Measurements from ENCODE around the gene TANC1. TPM values are rescaled to one million over a fixed set of nuclear protein-coding genes. Genes with fewer than 3 reads are reported as not detected.

The TANC1 gene
- total and polyA plus RNA-seq, 2 experiments from 2014 or later = 22.1 to 34.8 TPM

- Histone ChIP-seq H3K27ac (no peak overlapping the region), H3K9me3 (ENCODE audit: low read depth) (no peaks in the 10 kb centered on the region), H3K27me3 (no peaks in the 10 kb centered on the region), H3K4me1 (ENCODE audit: low read depth) (peaks cover 16% of the 10 kb centered on the region), H3K36me3 (no peaks in the 10 kb centered on the region), H3K4me3 (no peak overlapping the region)
- DNase-seq (ENCODE audit: low read depth in 1 of 2, low spot score in 1 of 2) = no peak
- TF ChIP-seq, protein P1, sequence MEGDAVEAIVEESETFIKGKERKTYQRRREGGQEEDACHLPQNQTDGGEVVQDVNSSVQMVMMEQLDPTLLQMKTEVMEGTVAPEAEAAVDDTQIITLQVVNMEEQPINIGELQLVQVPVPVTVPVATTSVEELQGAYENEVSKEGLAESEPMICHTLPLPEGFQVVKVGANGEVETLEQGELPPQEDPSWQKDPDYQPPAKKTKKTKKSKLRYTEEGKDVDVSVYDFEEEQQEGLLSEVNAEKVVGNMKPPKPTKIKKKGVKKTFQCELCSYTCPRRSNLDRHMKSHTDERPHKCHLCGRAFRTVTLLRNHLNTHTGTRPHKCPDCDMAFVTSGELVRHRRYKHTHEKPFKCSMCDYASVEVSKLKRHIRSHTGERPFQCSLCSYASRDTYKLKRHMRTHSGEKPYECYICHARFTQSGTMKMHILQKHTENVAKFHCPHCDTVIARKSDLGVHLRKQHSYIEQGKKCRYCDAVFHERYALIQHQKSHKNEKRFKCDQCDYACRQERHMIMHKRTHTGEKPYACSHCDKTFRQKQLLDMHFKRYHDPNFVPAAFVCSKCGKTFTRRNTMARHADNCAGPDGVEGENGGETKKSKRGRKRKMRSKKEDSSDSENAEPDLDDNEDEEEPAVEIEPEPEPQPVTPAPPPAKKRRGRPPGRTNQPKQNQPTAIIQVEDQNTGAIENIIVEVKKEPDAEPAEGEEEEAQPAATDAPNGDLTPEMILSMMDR (IDR thresholded peaks at IDR 0.05; ENCODE audit: low read depth, low read length) = no peak
These were observed 8.2 kb upstream of the TANC1 start for GRCh38 chr2:158960193-158960592.

DNA sequence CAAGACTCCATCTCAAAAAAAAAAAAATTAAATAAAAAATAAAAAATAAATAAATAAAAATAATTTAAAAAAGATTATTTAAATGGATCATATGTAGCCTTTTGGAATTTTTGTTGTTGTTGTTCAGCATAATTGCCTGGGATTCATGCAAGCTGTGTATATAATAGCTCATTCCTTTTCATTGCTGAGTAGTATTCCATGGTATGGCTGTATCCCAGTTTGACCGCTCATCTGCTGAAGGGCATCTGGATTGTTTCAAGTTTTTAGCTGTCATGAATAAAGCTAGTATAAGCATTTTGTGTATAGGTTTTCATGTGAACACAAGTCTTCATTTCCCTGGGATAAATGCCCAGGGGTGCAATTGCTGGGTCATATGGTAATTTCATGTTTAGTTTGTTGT is 6.4 kb upstream of the TANC1 start:
- TF ChIP-seq, protein P1 (IDR thresholded peaks at IDR 0.05; ENCODE audit: low read depth, low read length) = no peak
- Histone ChIP-seq H3K4me1 (ENCODE audit: low read depth) (peaks cover 33% of the 10 kb centered on the region), H3K4me3 (no peak overlapping the region), H3K36me3 (no peaks in the 10 kb centered on the region), H3K9me3 (ENCODE audit: low read depth) (no peaks in the 10 kb centered on the region), H3K27ac (no peak overlapping the region), H3K27me3 (no peaks in the 10 kb centered on the region)
- no peak for DNase-seq (ENCODE audit: low read depth in 1 of 2, low spot score in 1 of 2)

GRCh38 chr2:158963071-158963470 is 5.4 kb upstream of the TANC1 start:
- H3K27ac ChIP-seq = no peak overlapping the region
- no peaks in the 10 kb centered on the region for H3K36me3 ChIP-seq
- no peaks in the 10 kb centered on the region for H3K27me3 ChIP-seq
- TF ChIP-seq, protein P1 (IDR thresholded peaks at IDR 0.05; ENCODE audit: low read depth, low read length) = no peak
- DNase-seq (ENCODE audit: low read depth in 1 of 2, low spot score in 1 of 2) = no peak
- H3K9me3 ChIP-seq (ENCODE audit: low read depth) = no peaks in the 10 kb centered on the region
- H3K4me1 ChIP-seq (ENCODE audit: low read depth) = peaks cover 36% of the 10 kb centered on the region
- no peak overlapping the region for H3K4me3 ChIP-seq

DNA sequence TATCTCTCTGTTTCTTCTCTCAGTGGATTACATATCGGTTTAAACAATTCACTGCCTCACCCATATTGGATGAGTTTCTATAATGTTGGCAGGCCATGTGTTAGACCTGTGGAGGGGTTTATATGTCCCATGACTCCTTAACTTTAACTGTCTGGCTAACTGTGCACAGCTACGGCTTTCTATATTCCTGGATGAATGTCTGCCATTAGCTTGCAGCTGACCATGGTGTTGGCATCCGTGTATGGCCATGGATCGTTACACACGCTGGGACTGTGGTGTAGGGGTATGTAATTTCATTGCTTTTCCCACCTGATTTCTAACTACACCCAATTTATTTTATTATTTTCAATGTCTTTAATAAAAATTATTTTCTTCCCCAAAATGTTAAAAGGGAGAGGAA is 3.3 kb upstream of the TANC1 start:
- Histone ChIP-seq H3K9me3 (ENCODE audit: low read depth) (no peaks in the 10 kb centered on the region), H3K36me3 (no peaks in the 10 kb centered on the region), H3K4me3 (no peak overlapping the region), H3K27me3 (no peaks in the 10 kb centered on the region), H3K4me1 (ENCODE audit: low read depth) (peaks cover 37% of the 10 kb centered on the region), H3K27ac (no peak overlapping the region)
- no peak for DNase-seq (ENCODE audit: low read depth in 1 of 2, low spot score in 1 of 2)
- TF ChIP-seq, protein P1 (IDR thresholded peaks at IDR 0.05; ENCODE audit: low read depth, low read length) = no peak

DNA sequence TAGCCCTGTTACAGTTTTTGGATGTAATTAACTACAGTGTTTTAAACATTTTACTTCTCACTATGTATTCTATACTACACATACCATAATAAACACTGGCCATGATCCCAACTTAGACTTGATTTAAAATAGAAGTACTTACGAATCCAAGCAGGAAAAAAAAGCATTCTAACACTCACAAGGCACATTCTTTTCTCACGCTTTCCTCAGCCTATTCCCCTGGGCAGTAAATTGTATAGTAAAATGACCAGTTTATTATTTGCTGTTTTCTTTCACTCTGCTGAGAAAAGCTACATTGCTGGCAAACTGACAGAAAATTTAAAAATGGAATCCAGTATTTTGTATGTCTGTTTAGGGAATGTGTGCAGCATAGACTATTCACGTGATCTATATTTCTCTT is 2.8 kb upstream of the TANC1 start:
- DNase-seq (ENCODE audit: low read depth in 1 of 2, low spot score in 1 of 2) = peak in 1 of 2 donors; percentile 34
- no peaks in the 10 kb centered on the region for H3K9me3 ChIP-seq (ENCODE audit: low read depth)
- peaks cover 42% of the 10 kb centered on the region for H3K4me1 ChIP-seq (ENCODE audit: low read depth)
- no peaks in the 10 kb centered on the region for H3K36me3 ChIP-seq
- TF ChIP-seq, protein P1 (IDR thresholded peaks at IDR 0.05; ENCODE audit: low read depth, low read length) = no peak
- H3K27me3 ChIP-seq = no peaks in the 10 kb centered on the region
- H3K27ac ChIP-seq = no peak overlapping the region
- H3K4me3 ChIP-seq = no peak overlapping the region

- no peak for DNase-seq (ENCODE audit: low read depth in 1 of 2, low spot score in 1 of 2)
- Histone ChIP-seq H3K27ac (peak overlapping the region; percentile 96), H3K4me1 (ENCODE audit: low read depth) (peaks cover 44% of the 10 kb centered on the region), H3K4me3 (no peak overlapping the region), H3K9me3 (ENCODE audit: low read depth) (no peaks in the 10 kb centered on the region), H3K36me3 (no peaks in the 10 kb centered on the region), H3K27me3 (no peaks in the 10 kb centered on the region)
- TF ChIP-seq, protein P1 (IDR thresholded peaks at IDR 0.05; ENCODE audit: low read depth, low read length) = no peak
These were observed 2.1 kb upstream of the TANC1 start for GRCh38 chr2:158966312-158966711.
